B cell (primary cell): Measurements from ENCODE around the gene NEK6. TPM values are rescaled to one million over a fixed set of nuclear protein-coding genes. Genes with fewer than 3 reads are reported as not detected.

Experiments used
- ATAC-seq: fragments of 200-7000 bp; cut with Tn5 transposase; one replicate; pipeline ENCODE4 v1.10.0; 2021; ENCODE audit warnings: low read depth, mild to moderate bottlenecking, moderate number of reproducible peaks, moderate library complexity
- CTCF ChIA-PET: fragments of 350-600 bp; sonication (Branson Sonifier 250); formaldehyde crosslinking; loops from one replicate; lab custom pipeline; 2021; ENCODE audit warnings: antibody characterized with exemption, inconsistent platforms; lab: Charles Lee
- POLR2A ChIA-PET: fragments of 350-600 bp; sonication (Branson Sonifier 250); formaldehyde crosslinking; loops from one replicate; lab custom pipeline; 2021; ENCODE audit warnings: antibody characterized with exemption; lab: Charles Lee
- DNase-seq: peaks from one replicate; pipeline ENCODE4 v3.0.0; 2013
- H2AFZ ChIP-seq: 2 replicates; pipeline ENCODE4 v1.6.1; 2012; ENCODE audit warnings: mild to moderate bottlenecking, low read depth, low read length; ENCODE audit not compliant: insufficient read depth, poor library complexity, severe bottlenecking
- H3K27ac ChIP-seq, 2 donors: 1 replicate in 1 of 2; 2 replicates in 1 of 2; pipeline ENCODE4 v1.5.1; 2012 to 2013; ENCODE audit warnings: low read length in 2 of 2, mild to moderate bottlenecking in 2 of 2, moderate library complexity in 1 of 2
- H3K27me3 ChIP-seq, 4 experiments: fragments of 200-600 bp in 1 of 4; sonication (generic) in 1 of 4; replicated peaks in 1 of 4; 1 replicate in 2 of 4; 2 replicates in 2 of 4; pipeline versions ENCODE4 v1.6.1 to v1.7.0; 2013 to 2016; ENCODE audit warnings: low read length in 3 of 4, mild to moderate bottlenecking in 2 of 4, mixed read lengths in 1 of 4, moderate library complexity in 1 of 4; ENCODE audit not compliant: insufficient read depth in 4 of 4, control insufficient read depth in 3 of 4; ENCODE audit errors: control extremely low read depth in 1 of 4
- H3K36me3 ChIP-seq, 2 experiments: replicated peaks in 1 of 2; 1 replicate in 1 of 2; 2 replicates in 1 of 2; pipeline versions ENCODE4 v1.6.1 to v1.7.1; 2013; ENCODE audit warnings: low read length in 1 of 2; ENCODE audit not compliant: insufficient read depth in 2 of 2, control insufficient read depth in 1 of 2; ENCODE audit errors: control extremely low read depth in 1 of 2, extremely low read depth in 1 of 2
- H3K4me1 ChIP-seq, 2 donors: fragments of 200-600 bp in 1 of 2; sonication (generic) in 1 of 2; 1 replicate in 1 of 2; 2 replicates in 1 of 2; pipeline versions ENCODE4 v1.5.1 to v1.6.1; 2013 to 2017; ENCODE audit warnings: low read length in 2 of 2; ENCODE audit not compliant: control insufficient read depth in 2 of 2, insufficient read depth in 2 of 2
- H3K4me2 ChIP-seq: replicated peaks from 2 replicates; pipeline ENCODE3; 2012; ENCODE audit warnings: mild to moderate bottlenecking, low read depth, low read length; ENCODE audit not compliant: poor library complexity, severe bottlenecking
- H3K4me3 ChIP-seq, 5 experiments: fragments of 200-600 bp in 1 of 5; sonication (generic) in 1 of 5; 1 replicate in 3 of 5; 2 replicates in 2 of 5; pipeline versions ENCODE4 v1.5.1 to v1.7.0; 2011 to 2016; ENCODE audit warnings: low read length in 4 of 5, mild to moderate bottlenecking in 4 of 5, low read depth in 2 of 5, control low read depth in 1 of 5, moderate library complexity in 1 of 5; ENCODE audit not compliant: insufficient read depth in 1 of 5; ENCODE audit errors: control extremely low read depth in 1 of 5, extremely low read depth in 1 of 5
- H3K79me2 ChIP-seq: fragments of 200-600 bp; sonication (generic); one replicate; pipeline ENCODE4 v1.6.0; 2016; ENCODE audit warnings: low read length; ENCODE audit not compliant: control insufficient read depth, insufficient read depth
- H3K9ac ChIP-seq: fragments of 200-600 bp; sonication (generic); 2 replicates; pipeline ENCODE4 v1.6.1; 2017; ENCODE audit warnings: mild to moderate bottlenecking, low read length, moderate library complexity
- H3K9me3 ChIP-seq, 3 donors: one replicate each; pipeline versions ENCODE4 v1.6.1 to v1.7.1; 2013; ENCODE audit warnings: low read length in 2 of 3; ENCODE audit not compliant: control insufficient read depth in 2 of 3, insufficient read depth in 1 of 3; ENCODE audit errors: control extremely low read depth in 1 of 3
- H4K20me1 ChIP-seq: 2 replicates; pipeline ENCODE4 v1.6.0; 2012; ENCODE audit warnings: mild to moderate bottlenecking, low read length; ENCODE audit not compliant: insufficient read depth, control insufficient read depth, poor library complexity, severe bottlenecking
- H3K27ac Mint-ChIP-seq: one replicate; pipeline ENCODE4 v1.8.0; 2021; ENCODE audit warnings: mixed read lengths
- H3K27me3 Mint-ChIP-seq: one replicate; pipeline ENCODE4 v1.8.0; 2021; ENCODE audit warnings: mixed read lengths
- H3K4me1 Mint-ChIP-seq: one replicate; pipeline ENCODE4 v1.8.0; 2021; ENCODE audit warnings: mixed read lengths
- H3K4me3 Mint-ChIP-seq: one replicate; pipeline ENCODE4 v1.8.0; 2021; ENCODE audit warnings: mixed read lengths
- H3K9me3 Mint-ChIP-seq: one replicate; pipeline ENCODE4 v1.8.0; 2022; ENCODE audit warnings: mixed read lengths; ENCODE audit not compliant: insufficient read depth
- EZH2 ChIP-seq: IDR thresholded peaks from 2 replicates; pipeline ENCODE4 v1.6.1; 2012; ENCODE audit warnings: borderline replicate concordance, low read depth, mild to moderate bottlenecking, moderate library complexity, low read length; ENCODE audit not compliant: insufficient read depth, poor library complexity, severe bottlenecking
- WGBS: methylation state at CpG from one replicate; pipeline ENCODE4 v1.1.5; 2013; ENCODE audit warnings: missing lambda C conversion rate; ENCODE audit not compliant: insufficient coverage; 5-methylcytosine and 5-hydroxymethylcytosine counted together
- intact Hi-C: fragments of 100-400 bp; cut with micrococcal nuclease; formaldehyde crosslinking; loops from one replicate; pipeline ENCODE4 v1.10.0; 2022
- polyA plus RNA-seq: library from polyadenylated mRNA; depleted of rRNA; stranded (reverse); fragments of >200 nt; gene quantifications from 2 replicates; pipeline ENCODE4 v1.2.3, GENCODE V29; 2012
- total RNA-seq, 2 donors: library from RNA; stranded (reverse); fragments of 120-200 nt in 1 of 2; gene quantifications; 1 replicate in 1 of 2; 2 replicates in 1 of 2; pipeline versions ENCODE4 v1.2.3 to v1.2.4, GENCODE V29; 2013 to 2022
- TF ChIP-seq, protein P1 (sequence below): fragments of 200-600 bp; IDR thresholded peaks from one replicate; pipeline ENCODE4 v1.8.0; 2022; ENCODE audit warnings: antibody characterized with exemption, mild to moderate bottlenecking

Gene NEK6
- total and polyA plus RNA-seq, 2 donors (not counting 1 experiment from before 2014, with no cell fraction given) = 40.0 to 63.1 TPM

DNA sequence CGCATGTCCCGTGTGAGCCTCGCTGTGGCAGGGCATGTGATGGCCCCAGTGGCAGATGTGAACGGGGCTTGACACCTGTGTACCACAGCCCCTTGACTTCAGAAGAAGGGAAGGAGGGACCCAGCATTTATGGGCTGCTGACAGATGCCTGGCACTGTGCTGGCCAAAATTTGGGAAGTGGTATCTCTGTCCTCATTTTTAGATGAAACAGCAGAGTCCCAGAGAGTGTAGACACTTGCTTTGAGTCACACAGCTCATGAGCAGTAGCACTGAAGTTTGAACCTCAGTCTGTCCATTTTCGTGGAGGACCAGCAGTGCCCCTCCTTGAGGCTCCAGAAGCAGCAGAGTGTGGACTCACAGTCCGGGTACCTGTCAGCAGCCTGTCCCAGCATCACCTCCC lies 16.5 kb downstream of the NEK6 start:
- Histone ChIP-seq H3K9me3 (no peaks in the 10 kb centered on the region), H3K36me3 (peaks cover 0 to 53% of the 10 kb centered on the region in 2 experiments), H3K4me2 (no peak overlapping the region), H2AFZ (no peak overlapping the region), H3K9ac (no peak overlapping the region), H3K27ac (no peak overlapping the region), H3K79me2 (peaks cover 100% of the 10 kb centered on the region), H3K27me3 (no peaks in the 10 kb centered on the region), H3K4me1 (peaks cover 23 to 59% of the 10 kb centered on the region in 2 donors), H4K20me1 (peaks cover 84% of the 10 kb centered on the region), H3K4me3 (no peak overlapping the region)
- WGBS = 84% methylated on average over 6 of the region's 6 CpGs
- H3K4me3 Mint-ChIP-seq = no peak overlapping the region
- no peaks in the 10 kb centered on the region for H3K27me3 Mint-ChIP-seq
- no peak for ATAC-seq
- TF ChIP-seq, protein P1, sequence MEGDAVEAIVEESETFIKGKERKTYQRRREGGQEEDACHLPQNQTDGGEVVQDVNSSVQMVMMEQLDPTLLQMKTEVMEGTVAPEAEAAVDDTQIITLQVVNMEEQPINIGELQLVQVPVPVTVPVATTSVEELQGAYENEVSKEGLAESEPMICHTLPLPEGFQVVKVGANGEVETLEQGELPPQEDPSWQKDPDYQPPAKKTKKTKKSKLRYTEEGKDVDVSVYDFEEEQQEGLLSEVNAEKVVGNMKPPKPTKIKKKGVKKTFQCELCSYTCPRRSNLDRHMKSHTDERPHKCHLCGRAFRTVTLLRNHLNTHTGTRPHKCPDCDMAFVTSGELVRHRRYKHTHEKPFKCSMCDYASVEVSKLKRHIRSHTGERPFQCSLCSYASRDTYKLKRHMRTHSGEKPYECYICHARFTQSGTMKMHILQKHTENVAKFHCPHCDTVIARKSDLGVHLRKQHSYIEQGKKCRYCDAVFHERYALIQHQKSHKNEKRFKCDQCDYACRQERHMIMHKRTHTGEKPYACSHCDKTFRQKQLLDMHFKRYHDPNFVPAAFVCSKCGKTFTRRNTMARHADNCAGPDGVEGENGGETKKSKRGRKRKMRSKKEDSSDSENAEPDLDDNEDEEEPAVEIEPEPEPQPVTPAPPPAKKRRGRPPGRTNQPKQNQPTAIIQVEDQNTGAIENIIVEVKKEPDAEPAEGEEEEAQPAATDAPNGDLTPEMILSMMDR = no peak
- TF ChIP-seq EZH2 = no peak
- intact Hi-C loops = no loop called here
- peaks cover 71% of the 10 kb centered on the region for H3K4me1 Mint-ChIP-seq
- no peak for DNase-seq
- H3K9me3 Mint-ChIP-seq = no peaks in the 10 kb centered on the region
- CTCF ChIA-PET = no interaction called here
- peak overlapping the region; percentile 65 for H3K27ac Mint-ChIP-seq
- POLR2A ChIA-PET = no interaction called here

DNA sequence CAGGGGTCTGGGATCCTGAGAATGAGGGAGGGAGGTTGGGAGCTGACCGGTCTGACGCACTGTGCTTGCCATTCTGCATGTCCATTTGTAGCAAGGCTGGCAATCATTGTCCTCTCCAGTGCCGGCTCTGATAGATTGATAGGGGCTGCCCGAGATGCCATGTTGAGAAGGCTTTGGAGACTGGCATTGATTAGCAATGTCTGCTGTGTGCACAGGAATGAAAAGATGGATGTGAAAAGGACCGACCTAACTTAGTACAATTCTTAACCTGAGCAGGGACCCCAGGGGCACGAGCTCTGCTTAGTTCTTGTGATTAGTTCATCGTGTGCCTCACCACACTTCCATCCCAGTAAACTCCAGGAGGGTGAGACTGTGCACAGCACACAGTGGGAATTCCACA lies 17.0 kb downstream of the NEK6 start:
- no peaks in the 10 kb centered on the region for H3K9me3 ChIP-seq
- H3K4me1 Mint-ChIP-seq = peaks cover 71% of the 10 kb centered on the region
- H3K4me1 ChIP-seq = peaks cover 20 to 59% of the 10 kb centered on the region in 2 donors
- DNase-seq (no peak), ATAC-seq (no peak)
- H3K9me3 Mint-ChIP-seq = no peaks in the 10 kb centered on the region
- no peaks in the 10 kb centered on the region for H3K27me3 ChIP-seq
- CTCF ChIA-PET = no interaction called here
- H3K27ac ChIP-seq = peak overlapping the region in 1 of 2 donors; percentile 38
- H3K36me3 ChIP-seq = peaks cover 0 to 51% of the 10 kb centered on the region in 2 experiments
- no peak overlapping the region for H2AFZ ChIP-seq
- no peak overlapping the region for H3K9ac ChIP-seq
- no peak overlapping the region for H3K4me2 ChIP-seq
- TF ChIP-seq, protein P1 = no peak
- TF ChIP-seq EZH2 = no peak
- POLR2A ChIA-PET = no interaction called here
- H4K20me1 ChIP-seq = peaks cover 82% of the 10 kb centered on the region
- H3K79me2 ChIP-seq = peaks cover 100% of the 10 kb centered on the region
- 89% methylated on average over 4 of the region's 7 CpGs for WGBS
- H3K27me3 Mint-ChIP-seq = no peaks in the 10 kb centered on the region
- peak overlapping the region; percentile 61 for H3K27ac Mint-ChIP-seq
- intact Hi-C loops = no loop called here
- no peak overlapping the region for H3K4me3 ChIP-seq
- no peak overlapping the region for H3K4me3 Mint-ChIP-seq
